SK-MEL-5 (cell line): ENCODE results near the gene KCMF1. TPM values are rescaled to one million over a fixed set of nuclear protein-coding genes. Genes with fewer than 3 reads are reported as not detected.

Experiments
- DNase-seq: peaks from one replicate; pipeline ENCODE4 v3.0.0-alpha.2; 2016; ENCODE audit warnings: low read depth, low spot score
- in situ Hi-C: cut with HindIII; loops from 2 replicates; pipeline ENCODE4 v1.10.0; 2016; ENCODE audit warnings: low sequenced_read_pairs, high pct_unique_total_duplicates, low pct_unique_long_range_greater_than_20kb
- total RNA-seq: library from RNA; depleted of rRNA; stranded (reverse); fragments of >200 nt; shearing (Covaris generic); gene quantifications from 2 replicates; pipeline ENCODE4 v1.2.3, GENCODE V29; 2014

Gene KCMF1
- total RNA-seq, 1 experiment from 2014 or later = 86.3 TPM

GRCh38 chr2:85010404-85010803, 39.4 kb downstream of the KCMF1 start:
- DNase-seq = no peak
- in situ Hi-C loops = no loop called here

GRCh38 chr2:85011098-85011497, 40.1 kb downstream of the KCMF1 start:
- DNase-seq = no peak
- in situ Hi-C loops = no loop called here

GRCh38 chr2:85011747-85012146, 40.8 kb downstream of the KCMF1 start:
- peak; percentile 63 for DNase-seq
- in situ Hi-C loops = no loop called here

GRCh38 chr2:85012431-85012830, 41.5 kb downstream of the KCMF1 start:
- in situ Hi-C loops = no loop called here
- DNase-seq = no peak

- in situ Hi-C loops = no loop called here
- no peak for DNase-seq
Measured at GRCh38 chr2:85012855-85013254, 41.9 kb downstream of the KCMF1 start.

- in situ Hi-C loops = no loop called here
- peak; percentile 22 for DNase-seq
Measured at GRCh38 chr2:85015653-85016360, 44.8 kb downstream of the KCMF1 start.

- no peak for DNase-seq
- in situ Hi-C loops = no loop called here
Measured at GRCh38 chr2:85016446-85016845, 45.5 kb downstream of the KCMF1 start.

GRCh38 chr2:85017411-85018048, 46.6 kb downstream of the KCMF1 start:
- in situ Hi-C loops = no loop called here
- DNase-seq = peak; percentile 93

GRCh38 chr2:85018049-85018447, 47.1 kb downstream of the KCMF1 start:
- in situ Hi-C loops = no loop called here
- DNase-seq = no peak

GRCh38 chr2:85019121-85019520, 48.2 kb downstream of the KCMF1 start:
- in situ Hi-C loops = no loop called here
- peak; percentile 52 for DNase-seq

GRCh38 chr2:85022232-85022631, 51.3 kb downstream of the KCMF1 start:
- no peak for DNase-seq
- in situ Hi-C loops = no loop called here

- in situ Hi-C loops = no loop called here
- DNase-seq = no peak
Measured at GRCh38 chr2:85024372-85025047, 53.5 kb downstream of the KCMF1 start.

- in situ Hi-C loops = no loop called here
- DNase-seq = no peak
Measured at GRCh38 chr2:85032621-85033020, 61.7 kb downstream of the KCMF1 start.

GRCh38 chr2:85033388-85033787, 62.4 kb downstream of the KCMF1 start:
- in situ Hi-C loops = no loop called here
- no peak for DNase-seq

GRCh38 chr2:85034158-85034557, 63.2 kb downstream of the KCMF1 start:
- DNase-seq = no peak
- in situ Hi-C loops = no loop called here

- in situ Hi-C loops = no loop called here
Measured at GRCh38 chr2:85037622-85038021, 66.7 kb downstream of the KCMF1 start.

GRCh38 chr2:85042330-85042729, 71.4 kb downstream of the KCMF1 start:
- in situ Hi-C loops = no loop called here
- no peak for DNase-seq

More at GRCh38 chr2:85037622-85038021, 66.7 kb downstream of the KCMF1 start:
- no peak for DNase-seq

- in situ Hi-C loops = no loop called here
- DNase-seq = no peak
Measured at GRCh38 chr2:85048534-85048933, 77.6 kb downstream of the KCMF1 start.

GRCh38 chr2:85049236-85049635, 78.3 kb downstream of the KCMF1 start:
- in situ Hi-C loops = no loop called here
- DNase-seq = no peak
